Measurements from ENCODE around the gene NDST3. TPM values are rescaled to one million over a fixed set of nuclear protein-coding genes. Genes with fewer than 3 reads are reported as not detected.

The NDST3 gene
- total RNA-seq, 4 donors from 2014 or later: 0.98 to 11.6 (median 4.9) TPM

- Histone ChIP-seq H3K36me3 (peaks cover 0 to 7% (median 0%) of the 10 kb centered on the region in 3 donors), H3K27ac (no peak overlapping the region), H3K27me3 (no peaks in the 10 kb centered on the region), H3K9me3 (no peaks in the 10 kb centered on the region), H3K4me3 (no peak overlapping the region), H3K4me1 (peaks cover 0 to 31% (median 12%) of the 10 kb centered on the region in 4 donors)
- WGBS, 2 donors: 30 to 40% methylated on average over 9 of the region's 9 CpGs
- no peak for DNase-seq (ENCODE audit: low spot score in 2 of 2)
- no peak for TF ChIP-seq CTCF (IDR thresholded peaks at IDR 0.05)
- no peak for TF ChIP-seq EP300 (IDR thresholded peaks at IDR 0.05)
- TF ChIP-seq POLR2A (IDR thresholded peaks at IDR 0.05): no peak
Observed at GRCh38 chr4:118281611-118282442, 247.5 kb downstream of the NDST3 start.

- H3K27me3 ChIP-seq: no peaks in the 10 kb centered on the region
- peaks cover 0 to 7% (median 0%) of the 10 kb centered on the region in 3 donors for H3K36me3 ChIP-seq
- H3K27ac ChIP-seq: no peak overlapping the region
- peaks cover 0 to 30% (median 12%) of the 10 kb centered on the region in 4 donors for H3K4me1 ChIP-seq
- H3K9me3 ChIP-seq: no peaks in the 10 kb centered on the region
- TF ChIP-seq POLR2A (IDR thresholded peaks at IDR 0.05): no peak
- TF ChIP-seq EP300 (IDR thresholded peaks at IDR 0.05): no peak
- TF ChIP-seq CTCF (IDR thresholded peaks at IDR 0.05): no peak
- DNase-seq (ENCODE audit: low spot score in 2 of 2): no peak
- H3K4me3 ChIP-seq: no peak overlapping the region
- WGBS, 2 donors: 61 to 81% methylated on average over 4 of the region's 4 CpGs
Observed at GRCh38 chr4:118282692-118283091, 248.4 kb downstream of the NDST3 start.

- H3K27ac ChIP-seq: no peak overlapping the region
- H3K27me3 ChIP-seq: no peaks in the 10 kb centered on the region
- TF ChIP-seq EP300 (IDR thresholded peaks at IDR 0.05) (no peak), CTCF (IDR thresholded peaks at IDR 0.05) (no peak), POLR2A (IDR thresholded peaks at IDR 0.05) (no peak)
- peaks cover 0 to 26% (median 12%) of the 10 kb centered on the region in 4 donors for H3K4me1 ChIP-seq
- WGBS, 2 donors: 72 to 76% methylated on average over 3 of the region's 3 CpGs
- no peak for DNase-seq (ENCODE audit: low spot score in 2 of 2)
- no peaks in the 10 kb centered on the region for H3K9me3 ChIP-seq
- peaks cover 0 to 7% (median 0%) of the 10 kb centered on the region in 3 donors for H3K36me3 ChIP-seq
- no peak overlapping the region for H3K4me3 ChIP-seq
Observed at GRCh38 chr4:118284169-118284568, 249.9 kb downstream of the NDST3 start.

- Histone ChIP-seq H3K36me3 (peaks cover 0 to 7% (median 0%) of the 10 kb centered on the region in 3 donors), H3K4me1 (peaks cover 0 to 14% (median 5%) of the 10 kb centered on the region in 4 donors), H3K27ac (no peak overlapping the region), H3K27me3 (no peaks in the 10 kb centered on the region), H3K4me3 (no peak overlapping the region), H3K9me3 (no peaks in the 10 kb centered on the region)
- WGBS, 2 donors: 97 to 98% methylated on average over 4 of the region's 4 CpGs
- no peak for TF ChIP-seq EP300 (IDR thresholded peaks at IDR 0.05)
- TF ChIP-seq POLR2A (IDR thresholded peaks at IDR 0.05): no peak
- TF ChIP-seq CTCF (IDR thresholded peaks at IDR 0.05): no peak
- no peak for DNase-seq (ENCODE audit: low spot score in 2 of 2)
Observed at GRCh38 chr4:118285931-118286330, 251.6 kb downstream of the NDST3 start.

- H3K4me3 ChIP-seq: no peak overlapping the region
- peaks cover 0 to 7% (median 0%) of the 10 kb centered on the region in 3 donors for H3K36me3 ChIP-seq
- TF ChIP-seq CTCF (IDR thresholded peaks at IDR 0.05) (no peak), POLR2A (IDR thresholded peaks at IDR 0.05) (no peak), EP300 (IDR thresholded peaks at IDR 0.05) (no peak)
- H3K9me3 ChIP-seq: no peaks in the 10 kb centered on the region
- H3K27ac ChIP-seq: no peak overlapping the region
- no peaks in the 10 kb centered on the region for H3K27me3 ChIP-seq
- 97 to 98% methylated on average over 3 of the region's 3 CpGs for WGBS, 2 donors
- no peak for DNase-seq (ENCODE audit: low spot score in 2 of 2)
- peaks cover 0 to 6% (median 2%) of the 10 kb centered on the region in 4 donors for H3K4me1 ChIP-seq
Observed at GRCh38 chr4:118286685-118287084, 252.4 kb downstream of the NDST3 start.

Data from tibial nerve (tissue), 4 donors.